Gastroesophageal sphincter (tissue), 4 donors: ENCODE measurements around the gene ERP29. TPM values are rescaled to one million over a fixed set of nuclear protein-coding genes. Genes with fewer than 3 reads are reported as not detected.
A peak's percentile ranks its signal among the peaks of the same experiment; 100 is the strongest.
"Not testable (repeated sequence)": the region's sequence is repeated elsewhere in the genome, so short reads cannot be mapped to it uniquely, and the experiment has no call there.

ENCODE experiments used
- ATAC-seq: fragments of 150-250 bp; one replicate; pipeline ENCODE4 v1.9.1; 2016; ENCODE audit warnings: mild to moderate bottlenecking, moderate library complexity
- H3K27ac ChIP-seq, 4 donors: fragments of 200-600 bp; sonication (generic) in 3 of 4; 1 replicate in 3 of 4; 2 replicates in 1 of 4; pipeline ENCODE4 v1.5.1; 2016 to 2019
- H3K27me3 ChIP-seq: fragments of 200-600 bp; sonication (generic); one replicate; pipeline ENCODE4 v1.5.1; 2019
- H3K36me3 ChIP-seq, 2 donors: fragments of 200-600 bp; sonication (generic); one replicate each; pipeline ENCODE4 v1.5.1; 2019; ENCODE audit warnings: control low read depth in 1 of 2
- H3K4me1 ChIP-seq, 3 donors: fragments of 200-600 bp; sonication (generic); 1 replicate in 2 of 3; 2 replicates in 1 of 3; pipeline ENCODE4 v1.5.1; 2016 to 2019; ENCODE audit warnings: control low read depth in 2 of 3
- H3K4me3 ChIP-seq, 2 donors: fragments of 200-600 bp; sonication (generic); one replicate each; pipeline ENCODE4 v1.5.1; 2019; ENCODE audit warnings: mild to moderate bottlenecking in 1 of 2, moderate library complexity in 1 of 2
- H3K9me3 ChIP-seq, 3 donors: fragments of 200-600 bp; sonication (generic); one replicate each; pipeline ENCODE4 v1.5.1; 2017 to 2019; ENCODE audit warnings: control low read depth in 2 of 3
- CTCF ChIP-seq, 4 experiments: fragments of 200-600 bp in 2 of 4; fragments of 450-650 bp in 2 of 4; sonication (generic) in 1 of 4; IDR thresholded peaks; one replicate each; pipeline ENCODE4 v1.5.1; 2017 to 2019; ENCODE audit warnings: antibody characterized with exemption in 4 of 4, mild to moderate bottlenecking in 2 of 4, moderate library complexity in 2 of 4
- EP300 ChIP-seq: sonication (generic); formaldehyde crosslinking; IDR thresholded peaks from one replicate; pipeline ENCODE4 v1.6.1; 2017; ENCODE audit warnings: antibody characterized with exemption, mild to moderate bottlenecking
- POLR2A ChIP-seq, 2 donors: fragments of 450-650 bp; IDR thresholded peaks; one replicate each; pipeline ENCODE4 v1.6.1; 2017; ENCODE audit warnings: antibody characterized with exemption in 2 of 2, mild to moderate bottlenecking in 2 of 2, moderate library complexity in 1 of 2
- POLR2AphosphoS5 ChIP-seq: sonication (generic); formaldehyde crosslinking; IDR thresholded peaks from one replicate; pipeline ENCODE4 v1.6.1; 2017; ENCODE audit warnings: antibody characterized with exemption
- WGBS, 2 donors: methylation state at CpG; one replicate each; pipeline ENCODE4 v1.1.5; 2018; ENCODE audit warnings: low coverage in 1 of 2; 5-methylcytosine and 5-hydroxymethylcytosine counted together
- total RNA-seq, 4 donors: library from RNA; depleted of rRNA; stranded (reverse); fragments of >200 nt; gene quantifications; one replicate each; pipeline ENCODE4 v1.1.0, GENCODE V29; 2016

Gene ERP29
- total RNA-seq, 4 donors from 2014 or later, result 37.1 to 147 (median 38.1) TPM

DNA sequence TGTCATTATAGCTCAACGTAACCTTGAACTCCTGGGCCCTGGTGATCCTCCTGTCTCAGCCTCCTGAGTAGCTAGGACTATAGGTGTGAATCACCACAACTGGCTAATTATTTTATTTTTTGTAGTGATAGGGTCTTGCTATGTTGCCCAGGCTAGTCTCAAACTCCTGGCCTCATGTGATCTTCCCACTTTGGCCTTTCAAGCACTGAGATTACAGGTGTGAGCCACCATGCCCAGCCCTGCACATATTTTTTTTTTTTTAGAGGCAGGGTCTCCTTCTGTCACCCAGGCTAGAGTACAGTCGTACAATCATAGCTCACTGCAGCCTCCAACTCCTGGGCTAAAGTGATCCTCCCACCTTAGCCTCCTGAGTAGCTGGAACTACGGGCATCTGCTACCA lies 9.2 kb upstream of the ERP29 start:
- no peak overlapping the region for H3K27ac ChIP-seq
- no peaks in the 10 kb centered on the region for H3K27me3 ChIP-seq
- no peak for ATAC-seq
- no peak overlapping the region for H3K4me3 ChIP-seq
- peaks cover 0 to 31% (median 0%) of the 10 kb centered on the region in 3 donors for H3K4me1 ChIP-seq
- peaks cover 0 to 12% of the 10 kb centered on the region in 2 donors for H3K36me3 ChIP-seq
- WGBS, 2 donors, result 87 to 93% methylated on average over 2 to 3 of the region's 3 CpGs
- no peak for TF ChIP-seq POLR2AphosphoS5
- no peak for TF ChIP-seq POLR2A (IDR thresholded peaks at IDR 0.05)
- TF ChIP-seq EP300, result no peak
- TF ChIP-seq CTCF (IDR thresholded peaks at IDR 0.05), result no peak
- H3K9me3 ChIP-seq, result no peaks in the 10 kb centered on the region

GRCh38 chr12:112005419-112006395 lies 7.5 kb upstream of the ERP29 start:
- no peak for ATAC-seq
- Histone ChIP-seq H3K27ac (peak overlapping the region in 1 of 4 donors; percentile 19), H3K36me3 (peaks cover 0 to 12% of the 10 kb centered on the region in 2 donors), H3K4me1 (peaks cover 0 to 35% (median 0%) of the 10 kb centered on the region in 3 donors), H3K4me3 (no peak overlapping the region), H3K9me3 (no peaks in the 10 kb centered on the region), H3K27me3 (no peaks in the 10 kb centered on the region)
- no peak for TF ChIP-seq POLR2AphosphoS5
- no peak for TF ChIP-seq CTCF (IDR thresholded peaks at IDR 0.05)
- TF ChIP-seq POLR2A (IDR thresholded peaks at IDR 0.05), result no peak
- TF ChIP-seq EP300, result no peak
- 72 to 77% methylated on average over 5 of the region's 6 CpGs for WGBS, 2 donors

- 80 to 100% methylated on average over 3 to 4 of the region's 9 CpGs for WGBS, 2 donors
- H3K27me3 ChIP-seq, result no peaks in the 10 kb centered on the region
- ATAC-seq, result no peak
- no peak overlapping the region for H3K27ac ChIP-seq
- TF ChIP-seq POLR2AphosphoS5 (no peak), EP300 (no peak), POLR2A (IDR thresholded peaks at IDR 0.05) (no peak), CTCF (IDR thresholded peaks at IDR 0.05) (no peak)
- peaks cover 0 to 43% (median 7%) of the 10 kb centered on the region in 3 donors for H3K4me1 ChIP-seq
- H3K4me3 ChIP-seq, result no peak overlapping the region
- no peaks in the 10 kb centered on the region for H3K9me3 ChIP-seq
- no peaks in the 10 kb centered on the region for H3K36me3 ChIP-seq
Observed at GRCh38 chr12:112007945-112008344, 5.3 kb upstream of the ERP29 start.

- WGBS, 2 donors, result 0 to 34% methylated on average over 1 to 3 of the region's 3 CpGs
- no peak overlapping the region for H3K4me3 ChIP-seq
- no peaks in the 10 kb centered on the region for H3K9me3 ChIP-seq
- H3K4me1 ChIP-seq, result peaks cover 0 to 46% (median 7%) of the 10 kb centered on the region in 3 donors
- no peak for ATAC-seq
- TF ChIP-seq POLR2A (IDR thresholded peaks at IDR 0.05) (no peak), EP300 (no peak), CTCF (IDR thresholded peaks at IDR 0.05) (no peak), POLR2AphosphoS5 (no peak)
- H3K36me3 ChIP-seq, result no peaks in the 10 kb centered on the region
- no peak overlapping the region for H3K27ac ChIP-seq
- H3K27me3 ChIP-seq, result no peaks in the 10 kb centered on the region
Observed at GRCh38 chr12:112008918-112009317, 4.3 kb upstream of the ERP29 start.

DNA sequence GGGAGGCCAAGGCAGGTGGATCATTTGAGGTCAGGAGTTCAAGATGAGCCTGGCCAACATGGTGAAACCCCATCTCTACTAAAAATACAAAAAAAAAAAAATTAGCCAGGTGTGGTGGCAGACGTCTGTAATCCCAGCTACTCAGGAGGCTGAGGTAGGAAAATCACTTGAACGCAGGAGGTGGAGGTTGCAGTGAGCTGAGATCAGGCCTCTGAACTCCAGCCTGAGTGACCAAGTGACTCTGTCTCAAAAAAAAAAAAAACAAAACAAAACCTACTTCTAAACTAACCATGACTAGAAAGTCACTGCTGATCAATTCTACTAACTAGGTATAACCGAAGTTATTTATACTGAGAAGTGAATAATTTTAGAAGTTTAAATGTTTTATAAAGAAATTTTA lies 3.6 kb upstream of the ERP29 start:
- H3K4me1 ChIP-seq, result peaks cover 0 to 53% (median 9%) of the 10 kb centered on the region in 3 donors
- peak overlapping the region in 1 of 4 donors; percentile 16 for H3K27ac ChIP-seq
- H3K27me3 ChIP-seq, H3K4me3 ChIP-seq, H3K9me3 ChIP-seq, ATAC-seq, H3K36me3 ChIP-seq: not testable (repeated sequence)
- WGBS, 2 donors, result 73 to 75% methylated on average over 2 to 3 of the region's 3 CpGs
